Esophagus squamous epithelium (tissue), 5 donors: ENCODE measurements around the gene FOLR2. TPM values are rescaled to one million over a fixed set of nuclear protein-coding genes. Genes with fewer than 3 reads are reported as not detected.
"Not testable (repeated sequence)": the region's sequence is repeated elsewhere in the genome, so short reads cannot be mapped to it uniquely, and the experiment has no call there.

ENCODE experiments used
- DNase-seq: peaks from one replicate; lab custom pipeline; 2025; lab: John Stamatoyannopoulos, UW
- H3K27ac ChIP-seq, 4 donors: fragments of 200-600 bp; sonication (generic); one replicate each; pipeline ENCODE4 v1.5.1; 2016 to 2019; ENCODE audit warnings: mild to moderate bottlenecking in 1 of 4
- H3K27me3 ChIP-seq, 4 donors: fragments of 200-600 bp; sonication (generic); 1 replicate in 3 of 4; 2 replicates in 1 of 4; pipeline versions ENCODE4 v1.5.1 to v1.6.0; 2017 to 2021; ENCODE audit warnings: antibody characterized with exemption in 1 of 4
- H3K36me3 ChIP-seq, 3 donors: fragments of 200-600 bp; sonication (generic); one replicate each; pipeline ENCODE4 v1.5.1; 2016 to 2019
- H3K4me1 ChIP-seq, 3 donors: fragments of 200-600 bp; sonication (generic); one replicate each; pipeline ENCODE4 v1.5.1; 2017 to 2019
- H3K4me3 ChIP-seq, 4 donors: fragments of 200-600 bp; sonication (generic); 1 replicate in 3 of 4; 2 replicates in 1 of 4; pipeline ENCODE4 v1.5.1; 2016 to 2019; ENCODE audit warnings: mild to moderate bottlenecking in 2 of 4, moderate library complexity in 1 of 4
- H3K9me3 ChIP-seq, 3 donors: fragments of 200-600 bp; sonication (generic); one replicate each; pipeline ENCODE4 v1.5.1; 2016 to 2019
- POLR2A ChIP-seq, 4 donors: fragments of 450-650 bp; IDR thresholded peaks; one replicate each; pipeline ENCODE4 v1.6.1; 2017; ENCODE audit warnings: antibody characterized with exemption in 4 of 4, mild to moderate bottlenecking in 4 of 4, moderate library complexity in 3 of 4
- WGBS, 2 donors: methylation state at CpG; one replicate each; pipeline ENCODE4 v1.1.5; 2018; 5-methylcytosine and 5-hydroxymethylcytosine counted together
- intact Hi-C: fragments of 100-400 bp; cut with DNase I; formaldehyde crosslinking; loops from one replicate; pipeline ENCODE4 v1.15.0; 2022
- total RNA-seq, 4 donors: library from RNA; depleted of rRNA; stranded (reverse); fragments of >200 nt; gene quantifications; one replicate each; pipeline ENCODE4 v1.1.0, GENCODE V29; 2016
- TF ChIP-seq, protein P1 (sequence below), 6 experiments: fragments of 450-650 bp in 4 of 6; fragments of 200-600 bp in 2 of 6; sonication (generic) in 2 of 6; IDR thresholded peaks; one replicate each; pipeline ENCODE4 v1.5.1; 2016 to 2019; ENCODE audit warnings: antibody characterized with exemption in 6 of 6, mild to moderate bottlenecking in 4 of 6, moderate library complexity in 4 of 6
- donor health status: DM: yes; HTN: yes; CAD: no.

Gene FOLR2
- total RNA-seq, 4 donors from 2014 or later: 1.7 to 41.6 (median 9.1) TPM; not detected in 1

DNA sequence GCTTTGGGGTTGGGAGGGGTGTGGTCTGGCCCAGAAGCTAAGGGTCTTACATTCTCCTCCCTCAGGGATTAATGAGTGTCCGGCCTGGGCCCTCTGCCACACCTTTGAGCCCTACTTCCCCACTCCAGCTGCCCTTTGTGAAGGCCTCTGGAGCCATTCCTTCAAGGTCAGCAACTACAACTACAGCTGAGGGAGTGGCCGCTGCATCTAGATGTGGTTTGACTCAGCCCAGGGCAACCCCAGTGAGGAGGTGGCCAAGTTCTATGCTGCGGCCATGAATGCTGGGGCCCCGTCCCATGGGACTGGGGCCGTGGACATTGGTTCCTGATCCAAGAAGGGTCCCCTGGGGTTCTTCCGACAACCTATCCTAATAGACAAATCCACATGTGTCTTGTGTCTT is 38.9 kb upstream of the FOLR2 start:
- intact Hi-C loops: no loop called here
- WGBS, 2 donors: 100% methylated on average over 1 of the region's 6 CpGs; no CpG with 5 or more reads in 1 of the 2 donors
- H3K9me3 ChIP-seq: no peaks in the 10 kb centered on the region

DNA sequence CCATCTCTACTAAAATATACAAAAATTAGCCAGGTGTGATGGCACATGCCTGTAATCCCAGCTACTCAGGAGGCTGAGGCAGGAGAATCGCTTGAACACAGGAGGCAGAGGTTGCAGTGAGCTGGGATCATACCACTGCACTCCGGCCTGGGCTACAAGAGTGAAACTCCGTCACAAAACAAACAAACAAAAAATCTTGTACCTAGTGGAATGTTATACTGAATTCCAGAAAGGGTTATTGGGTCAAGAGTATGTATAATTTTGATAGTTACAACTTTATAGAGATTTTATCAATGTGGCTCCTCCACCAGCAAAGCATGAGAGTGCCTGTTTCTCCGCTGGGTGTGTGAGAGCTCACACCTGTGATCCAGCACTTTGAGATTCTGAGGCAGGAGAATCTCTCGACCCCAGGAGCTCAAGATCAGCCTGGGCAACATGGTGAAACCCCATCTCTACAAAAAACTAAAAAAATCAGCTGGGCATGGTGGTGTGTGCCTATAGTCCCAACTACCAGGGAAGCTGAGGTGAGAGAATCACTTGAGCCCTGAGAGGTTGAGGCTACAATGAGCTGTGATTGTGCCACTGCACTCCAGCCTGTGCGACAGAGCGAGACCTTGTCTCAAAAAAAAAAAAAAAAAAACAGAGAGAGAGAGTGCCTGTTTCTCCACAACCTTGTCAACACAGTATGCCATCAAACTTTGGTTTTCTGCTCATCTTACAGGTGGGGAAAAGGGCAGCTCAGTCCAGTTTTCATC is 37.4 kb upstream of the FOLR2 start:
- H3K27me3 ChIP-seq: no peaks in the 10 kb centered on the region
- H3K4me3 ChIP-seq: no peak overlapping the region
- WGBS, 2 donors: 84 to 87% methylated on average over 6 to 7 of the region's 7 CpGs
- H3K36me3 ChIP-seq: no peaks in the 10 kb centered on the region
- no peaks in the 10 kb centered on the region for H3K9me3 ChIP-seq
- TF ChIP-seq, protein P1, sequence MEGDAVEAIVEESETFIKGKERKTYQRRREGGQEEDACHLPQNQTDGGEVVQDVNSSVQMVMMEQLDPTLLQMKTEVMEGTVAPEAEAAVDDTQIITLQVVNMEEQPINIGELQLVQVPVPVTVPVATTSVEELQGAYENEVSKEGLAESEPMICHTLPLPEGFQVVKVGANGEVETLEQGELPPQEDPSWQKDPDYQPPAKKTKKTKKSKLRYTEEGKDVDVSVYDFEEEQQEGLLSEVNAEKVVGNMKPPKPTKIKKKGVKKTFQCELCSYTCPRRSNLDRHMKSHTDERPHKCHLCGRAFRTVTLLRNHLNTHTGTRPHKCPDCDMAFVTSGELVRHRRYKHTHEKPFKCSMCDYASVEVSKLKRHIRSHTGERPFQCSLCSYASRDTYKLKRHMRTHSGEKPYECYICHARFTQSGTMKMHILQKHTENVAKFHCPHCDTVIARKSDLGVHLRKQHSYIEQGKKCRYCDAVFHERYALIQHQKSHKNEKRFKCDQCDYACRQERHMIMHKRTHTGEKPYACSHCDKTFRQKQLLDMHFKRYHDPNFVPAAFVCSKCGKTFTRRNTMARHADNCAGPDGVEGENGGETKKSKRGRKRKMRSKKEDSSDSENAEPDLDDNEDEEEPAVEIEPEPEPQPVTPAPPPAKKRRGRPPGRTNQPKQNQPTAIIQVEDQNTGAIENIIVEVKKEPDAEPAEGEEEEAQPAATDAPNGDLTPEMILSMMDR (IDR thresholded peaks at IDR 0.05): no peak
- no peak for TF ChIP-seq POLR2A (IDR thresholded peaks at IDR 0.05)
- no peak for DNase-seq
- intact Hi-C loops: no loop called here
- peaks cover 0 to 46% (median 23%) of the 10 kb centered on the region in 3 donors for H3K4me1 ChIP-seq
- no peak overlapping the region for H3K27ac ChIP-seq

More for the DNA sequence above, 38.9 kb upstream of the FOLR2 start:
- Histone ChIP-seq H3K4me1 (peaks cover 0 to 49% (median 26%) of the 10 kb centered on the region in 3 donors), H3K27ac (no peak overlapping the region), H3K36me3 (no peaks in the 10 kb centered on the region), H3K27me3 (no peaks in the 10 kb centered on the region), H3K4me3 (no peak overlapping the region)
- TF ChIP-seq, protein P1 (IDR thresholded peaks at IDR 0.05): no peak
- no peak for TF ChIP-seq POLR2A (IDR thresholded peaks at IDR 0.05)
- DNase-seq: no peak

DNA sequence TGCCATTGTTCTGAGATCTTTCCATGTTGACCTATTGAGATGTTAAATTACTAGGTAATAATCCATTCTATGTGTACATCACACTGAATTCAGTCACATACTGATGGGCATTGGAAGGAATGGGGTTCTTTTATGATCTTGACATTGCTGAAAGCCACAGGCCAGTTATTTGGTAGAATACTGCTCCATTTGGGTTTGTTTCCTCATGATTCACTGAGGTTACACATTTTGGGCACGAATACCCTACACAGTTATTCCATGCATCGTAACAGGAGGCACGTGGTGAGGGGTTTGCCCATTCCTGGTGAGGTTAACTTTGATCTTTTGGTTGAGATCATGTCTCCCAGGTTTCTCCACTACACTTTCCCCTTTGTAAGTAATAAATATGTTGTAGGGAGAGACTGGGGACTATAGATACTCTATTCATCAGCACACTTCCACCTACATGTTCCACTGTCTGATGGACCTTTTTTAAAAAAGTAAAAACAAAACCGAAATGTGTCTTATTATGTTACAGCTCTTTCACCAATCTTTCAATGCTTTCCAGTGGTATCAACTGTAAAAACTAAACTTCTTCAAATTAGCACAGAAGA is 36.7 kb upstream of the FOLR2 start:
- intact Hi-C loops: no loop called here
- 75 to 79% methylated on average over 4 of the region's 4 CpGs for WGBS, 2 donors

DNA sequence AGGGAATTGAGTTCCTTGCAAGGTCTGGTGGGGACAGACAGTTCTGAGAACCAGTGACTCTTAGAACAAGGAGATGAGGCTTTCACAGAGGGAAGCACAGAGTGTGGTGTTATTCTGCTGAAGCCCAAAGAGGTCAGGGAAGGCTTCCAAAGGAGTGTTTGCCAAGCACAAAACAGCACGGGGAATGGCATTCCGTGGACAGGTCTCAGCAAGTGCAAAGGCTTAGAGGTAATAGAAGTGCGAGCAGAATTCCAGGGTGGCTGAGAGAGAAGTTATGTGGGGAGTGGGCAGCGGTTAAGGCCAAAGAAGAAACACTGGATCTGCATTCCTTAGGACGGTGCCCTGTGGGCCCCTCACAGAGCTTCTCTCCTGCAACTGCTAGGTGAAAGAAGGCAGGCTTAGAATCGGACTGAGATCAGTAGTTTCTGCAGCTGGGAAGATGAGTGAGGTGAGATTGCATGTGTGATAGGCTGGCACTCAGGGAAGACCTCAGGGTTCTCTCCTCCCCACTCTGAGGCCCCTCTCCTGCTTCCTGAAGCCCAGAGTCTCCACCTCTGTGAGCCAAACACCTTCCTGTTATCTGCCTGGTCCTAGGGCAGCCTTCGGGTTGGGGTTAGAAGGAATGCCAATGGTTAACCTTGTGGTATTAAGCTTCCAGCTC is 35.6 kb upstream of the FOLR2 start:
- H3K36me3 ChIP-seq, DNase-seq, H3K27me3 ChIP-seq, H3K9me3 ChIP-seq, intact Hi-C loops: not testable (repeated sequence)
- Histone ChIP-seq H3K4me1 (peaks cover 0 to 35% (median 17%) of the 10 kb centered on the region in 3 donors), H3K27ac (peak overlapping the region; percentile 58 to 78 (median 69)), H3K4me3 (peak overlapping the region in 1 of 4 donors; percentile 28)
- 39 to 46% methylated on average over 7 of the region's 7 CpGs for WGBS, 2 donors

More for the DNA sequence above, 36.7 kb upstream of the FOLR2 start:
- Histone ChIP-seq H3K9me3 (no peaks in the 10 kb centered on the region), H3K27me3 (no peaks in the 10 kb centered on the region), H3K36me3 (no peaks in the 10 kb centered on the region), H3K27ac (peak overlapping the region in 2 of 4 donors; percentile 62 to 78), H3K4me1 (peaks cover 0 to 40% (median 17%) of the 10 kb centered on the region in 3 donors), H3K4me3 (no peak overlapping the region)
- no peak for DNase-seq
- no peak for TF ChIP-seq POLR2A (IDR thresholded peaks at IDR 0.05)
- TF ChIP-seq, protein P1 (IDR thresholded peaks at IDR 0.05): no peak

DNA sequence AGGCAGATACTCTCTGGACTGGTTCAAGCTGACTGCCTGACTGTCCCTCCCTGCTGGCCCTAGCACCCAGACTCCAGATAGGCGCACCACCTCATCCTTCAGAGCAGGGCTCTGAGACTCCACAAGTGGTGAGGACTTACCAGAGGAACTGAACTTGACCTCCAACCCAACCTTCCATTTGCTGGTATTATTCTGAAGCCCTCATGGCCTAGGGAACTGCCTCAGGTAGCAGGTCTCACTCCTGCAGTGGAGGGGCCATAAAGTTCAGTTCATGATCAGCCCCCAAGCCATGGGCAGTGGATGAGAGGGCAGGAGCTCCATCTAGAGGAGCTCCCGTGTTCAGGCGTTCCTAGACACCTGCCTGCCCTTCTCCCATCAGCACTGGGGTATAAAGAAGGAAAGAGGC is 35.0 kb upstream of the FOLR2 start:
- peak overlapping the region; percentile 58 to 78 (median 69) for H3K27ac ChIP-seq

More for the DNA sequence above, 35.0 kb upstream of the FOLR2 start:
- H3K9me3 ChIP-seq, H3K36me3 ChIP-seq, intact Hi-C loops, H3K4me3 ChIP-seq, H3K27me3 ChIP-seq, DNase-seq: not testable (repeated sequence)
- TF ChIP-seq, protein P1 (IDR thresholded peaks at IDR 0.05): peak in 3 of 6 experiments; percentile 19 to 52 (median 43)
- H3K4me1 ChIP-seq: peaks cover 0 to 35% (median 17%) of the 10 kb centered on the region in 3 donors
- 43% methylated on average over 2 of the region's 3 CpGs; no CpG with 5 or more reads in 1 of the 2 donors for WGBS, 2 donors
